NCI-H82 treated with DMSO at 0.1 percent for 48 hours (cell line): ENCODE measurements around the gene FAM131B.

Source experiments
- DNase-seq: peaks from one replicate; lab custom pipeline; 2025; ENCODE audit not compliant: unreplicated experiment; lab: John Stamatoyannopoulos, UW

FAM131B gene

GRCh38 chr7:143360788-143361551 is 1.5 kb downstream of the FAM131B start:
- no peak for DNase-seq

- DNase-seq, result no peak
These were observed 2.7 kb downstream of the FAM131B start for GRCh38 chr7:143359771-143360353.

- no peak for DNase-seq
These were observed 3.9 kb downstream of the FAM131B start for GRCh38 chr7:143358626-143359025.

GRCh38 chr7:143356414-143357050 is 6.0 kb downstream of the FAM131B start:
- DNase-seq, result no peak

- DNase-seq, result no peak
These were observed 6.8 kb downstream of the FAM131B start for GRCh38 chr7:143355450-143356385.

- DNase-seq, result no peak
These were observed 7.5 kb downstream of the FAM131B start for GRCh38 chr7:143354965-143355364.

- no peak for DNase-seq
These were observed 8.1 kb downstream of the FAM131B start for GRCh38 chr7:143354376-143354775.

GRCh38 chr7:143352531-143353002 is 9.9 kb downstream of the FAM131B start:
- no peak for DNase-seq

- DNase-seq, result no peak
These were observed 10.9 kb downstream of the FAM131B start for GRCh38 chr7:143351574-143351973.

GRCh38 chr7:143351060-143351459 is 11.5 kb downstream of the FAM131B start:
- DNase-seq, result no peak

- DNase-seq, result no peak
These were observed 14.6 kb downstream of the FAM131B start for GRCh38 chr7:143347950-143348349.

- no peak for DNase-seq
These were observed 16.5 kb downstream of the FAM131B start for GRCh38 chr7:143346018-143346417.

GRCh38 chr7:143345428-143345900 is 17.0 kb downstream of the FAM131B start:
- peak; percentile 12 for DNase-seq

- DNase-seq, result no peak
These were observed 18.9 kb downstream of the FAM131B start for GRCh38 chr7:143343596-143343995.

- DNase-seq, result no peak
These were observed 20.7 kb downstream of the FAM131B start for GRCh38 chr7:143341842-143342241.

GRCh38 chr7:143337216-143337615 is 25.3 kb downstream of the FAM131B start:
- no peak for DNase-seq

- no peak for DNase-seq
These were observed 28.3 kb downstream of the FAM131B start for GRCh38 chr7:143334244-143334643.

- DNase-seq, result no peak
These were observed 31.2 kb downstream of the FAM131B start for GRCh38 chr7:143331179-143331801.

GRCh38 chr7:143329471-143330170 is 32.9 kb downstream of the FAM131B start:
- DNase-seq, result no peak

GRCh38 chr7:143327903-143328302 is 34.6 kb downstream of the FAM131B start:
- no peak for DNase-seq
